IPS DF 19.7 (cell line): Measurements from ENCODE around the gene SPAG17.
A peak's percentile ranks its signal among the peaks of the same experiment; 100 is the strongest.

Experiments used
- DNase-seq: peaks from one replicate; pipeline ENCODE4 v3.0.0-alpha.2; 2013; ENCODE audit warnings: low read depth, low spot score

SPAG17 gene

DNA sequence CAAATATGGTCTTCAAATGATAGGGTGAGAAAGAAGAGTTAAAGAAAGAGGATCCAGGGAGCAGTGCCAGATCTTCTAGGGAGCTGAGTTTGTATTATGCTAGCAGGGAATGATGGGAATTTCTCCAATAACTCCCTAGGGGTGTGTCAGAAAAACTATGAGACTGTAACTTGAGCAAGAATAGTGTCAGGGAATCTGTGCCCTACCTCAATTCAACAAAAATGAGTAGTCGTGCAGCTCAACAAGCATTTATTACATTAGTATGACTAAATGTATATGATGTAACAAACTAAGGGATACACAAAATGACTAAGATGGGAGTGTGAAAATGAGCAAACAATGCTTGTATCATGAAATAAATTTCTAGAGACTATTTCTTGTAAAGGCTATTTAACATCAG is 24.2 kb downstream of the SPAG17 start:
- no peak for DNase-seq

DNA sequence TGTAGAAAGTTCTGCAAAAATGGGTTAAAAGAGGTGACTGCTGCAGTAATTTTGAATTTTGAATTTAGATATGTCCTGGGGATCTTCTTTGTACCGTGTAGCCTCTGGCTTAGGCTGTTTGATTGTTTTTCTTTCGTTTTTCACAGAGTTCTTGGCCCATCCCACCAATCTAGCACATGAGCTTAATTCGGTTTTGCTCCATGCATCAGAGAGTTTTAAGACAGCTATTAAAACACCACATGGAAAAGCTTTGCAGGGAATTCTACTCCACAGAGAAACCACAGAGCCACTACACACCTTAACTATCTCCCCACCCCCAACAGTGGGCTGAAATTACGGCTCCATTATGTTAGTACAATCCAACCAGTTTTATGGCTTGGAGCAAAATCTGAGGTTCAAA is 25.5 kb downstream of the SPAG17 start:
- no peak for DNase-seq

GRCh38 chr1:118158924-118159323 is 26.1 kb downstream of the SPAG17 start:
- DNase-seq, result no peak

- no peak for DNase-seq
These were observed 27.5 kb downstream of the SPAG17 start for GRCh38 chr1:118157506-118157905.

DNA sequence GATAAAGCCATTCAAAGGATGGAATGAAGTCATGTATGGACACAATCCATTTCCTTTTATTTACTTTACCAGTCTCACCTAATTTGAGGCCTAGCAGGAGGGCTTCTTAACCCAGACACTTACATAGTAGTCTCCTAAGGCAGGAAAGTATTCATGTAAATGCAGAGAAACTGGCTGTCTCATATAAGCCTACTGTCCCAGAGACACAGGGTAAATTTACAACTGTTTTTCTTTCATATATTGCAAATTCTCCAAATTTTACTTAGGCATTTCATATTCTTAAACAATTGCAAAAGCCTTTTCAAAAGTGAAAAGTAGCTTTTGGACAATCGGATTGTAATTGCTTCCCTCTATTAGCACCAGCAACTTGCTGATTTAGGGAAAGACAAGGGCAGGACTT is 29.9 kb downstream of the SPAG17 start:
- no peak for DNase-seq

GRCh38 chr1:118154220-118154619 is 30.8 kb downstream of the SPAG17 start:
- DNase-seq, result no peak

DNA sequence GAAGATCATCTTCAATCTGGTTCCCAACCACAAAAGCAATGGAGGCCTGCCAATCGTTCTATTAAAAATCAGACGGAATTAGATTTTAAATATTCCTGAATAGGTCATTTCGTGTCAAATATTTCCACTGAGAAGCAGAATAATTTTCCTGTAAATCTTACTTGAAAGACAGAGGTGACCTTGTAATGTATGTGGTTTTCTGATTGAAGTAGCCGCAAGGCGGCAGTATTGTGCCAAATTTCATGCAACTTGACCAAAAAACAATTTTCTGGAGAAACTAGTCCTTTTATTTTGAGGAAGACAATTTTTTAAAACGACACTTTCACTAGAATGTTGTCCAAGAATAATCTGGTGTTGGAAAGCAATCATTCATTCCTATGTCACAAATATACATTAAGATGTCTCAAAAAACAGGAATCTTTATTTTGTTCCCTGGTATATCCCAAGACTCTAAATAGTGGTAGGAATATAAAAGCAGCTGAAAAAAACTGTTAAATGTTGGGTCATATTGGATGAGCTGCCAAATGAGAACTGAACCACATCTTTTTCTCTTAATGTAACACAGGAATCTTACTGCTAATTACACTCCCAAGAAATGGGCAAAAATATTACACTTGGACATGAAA is 33.6 kb downstream of the SPAG17 start:
- DNase-seq, result peak; percentile 23

- no peak for DNase-seq
These were observed 35.2 kb downstream of the SPAG17 start for GRCh38 chr1:118149799-118150198.

GRCh38 chr1:118148034-118148433 is 37.0 kb downstream of the SPAG17 start:
- no peak for DNase-seq

DNA sequence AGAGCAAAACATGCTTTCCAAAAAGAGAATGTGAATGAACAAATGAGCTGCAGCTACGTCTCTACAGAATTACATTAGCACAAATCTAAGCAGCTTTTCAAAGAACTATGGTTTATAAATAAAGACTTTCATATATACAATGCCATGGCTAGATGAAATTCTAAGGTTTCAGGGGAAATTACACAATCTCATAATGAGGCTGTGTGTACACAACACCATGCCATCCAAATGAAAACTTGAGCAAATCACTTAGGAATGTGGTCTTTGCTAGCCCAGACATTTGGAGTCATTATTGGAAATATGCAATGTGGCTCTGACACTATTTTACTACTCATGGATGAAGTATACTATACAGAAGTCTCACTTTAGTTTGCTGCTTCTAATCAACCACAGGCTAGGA is 37.5 kb downstream of the SPAG17 start:
- no peak for DNase-seq

GRCh38 chr1:118145721-118146120 is 39.3 kb downstream of the SPAG17 start:
- no peak for DNase-seq

- DNase-seq, result no peak
These were observed 40.3 kb downstream of the SPAG17 start for GRCh38 chr1:118144684-118145083.

- no peak for DNase-seq
These were observed 41.2 kb downstream of the SPAG17 start for GRCh38 chr1:118143831-118144230.

- no peak for DNase-seq
These were observed 41.9 kb downstream of the SPAG17 start for GRCh38 chr1:118143121-118143520.

- DNase-seq, result no peak
These were observed 42.5 kb downstream of the SPAG17 start for GRCh38 chr1:118142546-118142945.

- DNase-seq, result no peak
These were observed 47.1 kb downstream of the SPAG17 start for GRCh38 chr1:118137900-118138299.

DNA sequence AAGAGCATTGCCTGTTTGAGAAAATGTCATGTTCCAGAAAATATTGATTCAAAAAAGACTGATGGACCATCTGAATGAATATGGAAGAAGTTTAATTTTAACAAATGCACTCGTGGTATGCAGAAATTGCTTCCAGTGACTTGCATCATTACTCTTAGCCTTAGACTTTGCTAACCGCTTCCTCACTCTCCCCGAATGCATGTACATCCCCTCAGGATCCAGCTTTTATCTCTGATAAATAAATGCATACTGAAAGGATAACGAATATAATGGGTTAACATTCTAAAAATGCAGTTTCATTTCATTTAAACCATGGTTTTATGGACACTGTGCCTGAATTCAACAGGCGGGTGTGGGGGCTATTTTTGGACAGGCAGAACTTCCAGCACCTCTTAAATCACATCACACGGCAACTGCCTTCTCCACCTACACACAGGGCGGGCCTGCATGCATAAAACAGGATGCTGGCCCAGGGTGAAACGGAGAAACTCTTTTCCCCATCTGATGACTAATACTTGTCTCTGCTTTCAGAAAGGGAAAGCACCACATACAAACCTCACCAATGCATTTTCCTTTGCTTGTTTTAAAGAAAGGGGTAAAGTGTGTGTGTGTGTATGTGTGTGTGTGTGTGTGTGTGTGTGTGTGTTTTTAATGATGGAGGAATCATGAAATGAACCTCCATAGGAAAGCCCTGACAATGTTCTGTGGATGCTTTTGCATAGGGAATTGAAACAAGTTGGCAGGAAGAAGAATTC is 48.7 kb downstream of the SPAG17 start:
- no peak for DNase-seq

DNA sequence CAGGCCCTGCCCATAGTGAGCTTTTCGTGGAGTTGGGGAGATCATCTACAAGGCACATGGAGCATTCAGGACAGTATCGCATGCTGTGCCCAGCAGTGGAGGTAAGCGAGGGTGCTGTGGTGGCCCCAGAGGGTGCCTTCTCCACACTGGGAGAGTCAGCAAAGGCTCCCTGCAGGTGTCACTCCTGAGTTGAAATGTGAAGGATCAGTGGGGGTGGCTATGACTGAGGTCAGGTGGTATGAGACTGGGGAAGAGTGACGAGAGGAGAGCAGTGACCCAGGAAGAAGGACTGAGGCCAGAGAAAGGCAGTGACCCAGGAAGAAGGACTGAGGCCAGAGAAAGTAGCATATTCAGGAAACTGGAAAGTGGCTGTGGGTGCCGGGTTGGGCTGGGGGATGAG is 53.0 kb downstream of the SPAG17 start:
- DNase-seq, result no peak

GRCh38 chr1:118128761-118129160 is 56.3 kb downstream of the SPAG17 start:
- no peak for DNase-seq

- no peak for DNase-seq
These were observed 61.0 kb downstream of the SPAG17 start for GRCh38 chr1:118124064-118124463.

- no peak for DNase-seq
These were observed 61.8 kb downstream of the SPAG17 start for GRCh38 chr1:118123116-118123839.

DNA sequence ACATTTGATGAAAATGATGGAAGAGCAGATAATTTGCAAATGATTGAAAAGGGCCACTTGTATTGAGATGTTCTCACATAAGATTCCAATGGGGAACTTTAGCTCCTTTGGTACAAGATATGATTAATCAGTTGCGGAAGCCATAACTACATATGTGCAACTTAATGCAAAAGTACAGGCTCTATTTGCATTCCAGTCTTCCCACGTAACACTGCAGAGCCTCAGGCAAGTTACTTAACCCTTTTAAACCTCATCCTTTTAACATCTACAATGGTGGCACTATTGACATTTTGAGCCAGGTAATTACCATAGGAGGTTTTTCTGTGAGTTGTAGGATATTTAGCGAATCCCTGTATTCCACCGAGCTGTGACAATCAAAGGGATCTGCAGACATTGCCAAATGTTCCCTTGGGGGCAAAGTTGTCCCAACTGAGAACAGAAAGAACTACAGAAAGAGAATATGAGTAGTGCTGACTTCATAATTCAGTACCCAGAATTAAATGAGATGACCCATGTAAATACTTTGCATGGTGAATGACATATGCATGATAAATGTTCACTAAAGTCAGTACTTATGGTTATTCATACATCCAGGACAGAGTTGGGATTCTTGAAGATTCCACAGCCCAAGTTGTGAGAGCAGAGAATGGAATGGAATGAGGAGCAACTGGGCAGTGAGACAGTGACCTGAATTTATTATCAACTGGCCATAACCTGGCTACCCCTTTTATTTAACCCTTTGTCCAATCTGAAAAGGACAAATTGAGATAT is 62.6 kb downstream of the SPAG17 start:
- DNase-seq, result no peak
